GM12878 (cell line): ENCODE results near the gene TRIM3. TPM values are rescaled to one million over a fixed set of nuclear protein-coding genes. Genes with fewer than 3 reads are reported as not detected.

Experiments used
- ATAC-seq: fragments of 200-7000 bp; cut with Tn5 transposase; 3 replicates; pipeline ENCODE4 v1.9.1; 2020; ENCODE audit warnings: mild to moderate bottlenecking, moderate library complexity
- BruUV-seq: library from RNA; stranded (reverse); fragments of 400-500 nt; replicated peaks from 2 replicates; lab custom pipeline; 2021; lab: Mats Ljungman, UMichigan
- CTCF ChIA-PET: fragments of 300-600 bp; sonication (Branson Sonifier 250); formaldehyde crosslinking; extraction: SDS; loops from one replicate; lab custom pipeline; 2021; ENCODE audit warnings: inconsistent platforms; lab: Yijun Ruan, JAX
- POLR2A ChIA-PET: fragments of 350-600 bp; formaldehyde crosslinking; extraction: SDS; loops from one replicate; lab custom pipeline; 2021; ENCODE audit warnings: inconsistent platforms; lab: Charles Lee
- RAD21 ChIA-PET: fragments of 300-600 bp; sonication (Branson Sonifier 250); formaldehyde crosslinking; loops from one replicate; lab custom pipeline; 2023; ENCODE audit warnings: antibody characterized with exemption; ENCODE audit not compliant: unreplicated experiment; lab: Charles Lee
- SMC1A ChIA-PET: fragments of 300-600 bp; sonication (Branson Sonifier 250); formaldehyde crosslinking; loops from one replicate; lab custom pipeline; 2023; ENCODE audit not compliant: unreplicated experiment, uncharacterized antibody; lab: Charles Lee
- DNase-seq: peaks from one replicate; pipeline ENCODE4 v3.0.0-alpha.2; 2011; ENCODE audit warnings: low read depth, low spot score
- FAIRE-seq: peaks from 3 replicates; lab custom pipeline; 2011; peaks lifted over from hg19 to GRCh38; lab: Jason Lieb, UNC
- H2AFZ ChIP-seq: 2 replicates; pipeline ENCODE4 v1.6.0; 2011; ENCODE audit warnings: low read depth, low read length, control low read depth; ENCODE audit not compliant: control insufficient read depth
- H3K27ac ChIP-seq: 2 replicates; pipeline ENCODE4 v1.5.1; 2011; ENCODE audit warnings: control low read depth; ENCODE audit not compliant: control insufficient read depth, insufficient read depth
- H3K27me3 ChIP-seq, 2 experiments: replicated peaks in 1 of 2; 2 replicates each; pipeline versions ENCODE4 v1.6.0 to v1.6.1; 2011; ENCODE audit warnings: low read length in 1 of 2; ENCODE audit not compliant: control insufficient read depth in 2 of 2, insufficient read depth in 2 of 2
- H3K36me3 ChIP-seq, 2 experiments: 2 replicates each; pipeline ENCODE4 v1.5.1; 2011; ENCODE audit warnings: low read length in 1 of 2; ENCODE audit not compliant: control insufficient read depth in 2 of 2, insufficient read depth in 2 of 2
- H3K4me1 ChIP-seq: 2 replicates; pipeline ENCODE4 v1.6.1; 2011; ENCODE audit warnings: mild to moderate bottlenecking, low read length, moderate library complexity, mixed read lengths; ENCODE audit not compliant: control insufficient read depth, insufficient read depth
- H3K4me2 ChIP-seq: 2 replicates; pipeline ENCODE4 v1.6.0; 2011; ENCODE audit warnings: control low read depth; ENCODE audit not compliant: control insufficient read depth, insufficient read depth
- H3K4me3 ChIP-seq: fragments of 200-600 bp; sonication (generic); 2 replicates; pipeline ENCODE4 v1.5.1; 2016
- H3K79me2 ChIP-seq: 2 replicates; pipeline ENCODE4 v1.6.0; 2011; ENCODE audit warnings: low read length; ENCODE audit not compliant: control insufficient read depth, insufficient read depth
- H3K9ac ChIP-seq: 2 replicates; pipeline ENCODE4 v1.8.0; 2011; ENCODE audit warnings: low read length, control low read depth, mixed read lengths; ENCODE audit not compliant: control insufficient read depth, insufficient read depth
- H3K9me3 ChIP-seq: replicated peaks from 3 replicates; pipeline ENCODE4 v1.5.1; 2011; ENCODE audit warnings: mild to moderate bottlenecking, low read length; ENCODE audit not compliant: control insufficient read depth, insufficient read depth
- H4K20me1 ChIP-seq: 2 replicates; pipeline ENCODE4 v1.6.0; 2011; ENCODE audit not compliant: control insufficient read depth, insufficient read depth
- CHD2 ChIP-seq: IDR thresholded peaks from 2 replicates; pipeline ENCODE4 v1.6.1; 2011; ENCODE audit warnings: low read depth, low read length, improper control_type of control experiment, borderline replicate concordance
- CHD4 ChIP-seq: fragments of 200-600 bp; sonication (generic); IDR thresholded peaks from 2 replicates; pipeline ENCODE4 v1.6.1; 2016; ENCODE audit warnings: mild to moderate bottlenecking
- IKZF1 ChIP-seq: fragments of 450-650 bp; conservative IDR thresholded peaks from 2 replicates; pipeline ENCODE4 v1.6.1; 2017; ENCODE audit warnings: antibody characterized with exemption, mild to moderate bottlenecking
- JUNB ChIP-seq: IDR thresholded peaks from 2 replicates; pipeline ENCODE4 v1.6.1; 2016; ENCODE audit warnings: antibody characterized with exemption, mild to moderate bottlenecking
- TARDBP ChIP-seq: IDR thresholded peaks from 2 replicates; pipeline ENCODE4 v1.6.1; 2016; ENCODE audit warnings: borderline replicate concordance
- TCF12 ChIP-seq: IDR thresholded peaks from 2 replicates; pipeline ENCODE4 v1.6.1; 2011; ENCODE audit warnings: low read depth, mild to moderate bottlenecking, low read length
- ZBED1 ChIP-seq: IDR thresholded peaks from 2 replicates; pipeline ENCODE4 v1.6.1; 2016; ENCODE audit warnings: borderline replicate concordance
- in situ Hi-C: fragments of 300-500 bp; cut with MboI; formaldehyde crosslinking; loops from 9 replicates; pipeline ENCODE4 v1.14.3; 2018; ENCODE audit warnings: mixed read lengths
- intact Hi-C: fragments of 100-400 bp; cut with micrococcal nuclease; formaldehyde crosslinking; loops from one replicate; pipeline ENCODE4 v1.14.2; 2022; ENCODE audit not compliant: unreplicated experiment
- polyA plus RNA-seq, 11 experiments: library from polyadenylated mRNA; depleted of rRNA in 4 of 11; unstranded in 6 of 11; stranded (reverse) in 5 of 11; fragments of >200 nt; fragmentation: Nextera tagmentation in 4 of 11; fragmentation: Illumina TruSeq in 1 of 11; extraction: Ambion mirVana in 4 of 11; extraction: Trizol in 1 of 11; gene quantifications; 1 replicate in 1 of 11; 2 replicates in 10 of 11; pipeline versions ENCODE4 v1.2.1 to v1.2.3, GENCODE V29; 2011 to 2016; ENCODE audit warnings: inconsistent platforms in 2 of 11, missing spikeins in 2 of 11, low read depth in 1 of 11
- total RNA-seq, 4 experiments: library from RNA; depleted of rRNA in 3 of 4; stranded (reverse); fragments of >200 nt in 3 of 4; fragmentation: Illumina TruSeq in 1 of 4; extraction: Trizol in 1 of 4; gene quantifications; 2 replicates each; pipeline versions ENCODE4 v1.2.1 to v1.2.3, GENCODE V29; 2013 to 2021
- TF ChIP-seq, protein P1 (sequence below): IDR thresholded peaks from 2 replicates; pipeline ENCODE4 v1.6.1; 2012; ENCODE audit warnings: low read depth, low read length, improper control_type of control experiment
- TF ChIP-seq, protein P2 (sequence below): IDR thresholded peaks from 2 replicates; pipeline ENCODE4 v1.6.1; 2012; ENCODE audit warnings: low read depth, low read length, improper control_type of control experiment
- TF ChIP-seq, protein P3 (sequence below): IDR thresholded peaks from 2 replicates; pipeline ENCODE4 v1.6.1; 2011; ENCODE audit warnings: low read depth, mild to moderate bottlenecking, low read length, moderate library complexity, borderline replicate concordance; ENCODE audit errors: extremely low read depth

The TRIM3 gene
- total and polyA plus RNA-seq, 10 of the 15 experiments (the other 5 are each of a cell fraction or from before 2014, with no cell fraction given) = 0.34 to 11.8 (median 4.8) TPM

DNA sequence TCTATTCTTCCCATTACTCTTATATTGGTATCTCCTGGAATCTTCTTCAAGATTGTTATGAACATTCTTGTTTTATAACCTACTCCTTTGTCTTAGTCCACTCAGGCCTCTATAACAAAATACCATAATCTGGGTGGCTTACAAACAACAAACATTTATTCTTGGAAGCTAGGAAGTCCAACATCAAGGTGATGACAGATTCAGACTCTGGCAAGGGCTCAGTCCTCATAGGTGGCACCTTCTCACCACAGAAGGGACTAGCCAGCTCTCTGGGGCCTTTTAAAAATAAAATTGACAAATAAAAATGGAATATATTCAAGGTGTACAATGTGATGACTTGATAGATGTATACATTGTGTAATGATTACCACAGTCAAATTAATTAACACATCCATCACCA is 43.1 kb upstream of the TRIM3 start:
- no peak overlapping the region for H3K4me2 ChIP-seq
- ChIA-PET SMC1A (no interaction called here), CTCF (no interaction called here), POLR2A (no interaction called here), RAD21 (no interaction called here)
- BruUV-seq = no TSS peak
- intact Hi-C loops (no loop called here), in situ Hi-C loops (no loop called here)
- H2AFZ ChIP-seq = no peak overlapping the region
- H3K36me3 ChIP-seq = peaks cover 0 to 6% of the 10 kb centered on the region in 2 experiments; a peak in 1 of 4 replicates
- H3K27me3 ChIP-seq = no peaks in the 10 kb centered on the region
- DNase-seq (no peak), FAIRE-seq (no peak), ATAC-seq (no peak)
- H3K4me1 ChIP-seq = no peaks in the 10 kb centered on the region
- no peaks in the 10 kb centered on the region for H4K20me1 ChIP-seq
- no peak overlapping the region for H3K27ac ChIP-seq
- TF ChIP-seq, protein P1, sequence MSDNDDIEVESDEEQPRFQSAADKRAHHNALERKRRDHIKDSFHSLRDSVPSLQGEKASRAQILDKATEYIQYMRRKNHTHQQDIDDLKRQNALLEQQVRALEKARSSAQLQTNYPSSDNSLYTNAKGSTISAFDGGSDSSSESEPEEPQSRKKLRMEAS = no peak
- TF ChIP-seq, protein P2, sequence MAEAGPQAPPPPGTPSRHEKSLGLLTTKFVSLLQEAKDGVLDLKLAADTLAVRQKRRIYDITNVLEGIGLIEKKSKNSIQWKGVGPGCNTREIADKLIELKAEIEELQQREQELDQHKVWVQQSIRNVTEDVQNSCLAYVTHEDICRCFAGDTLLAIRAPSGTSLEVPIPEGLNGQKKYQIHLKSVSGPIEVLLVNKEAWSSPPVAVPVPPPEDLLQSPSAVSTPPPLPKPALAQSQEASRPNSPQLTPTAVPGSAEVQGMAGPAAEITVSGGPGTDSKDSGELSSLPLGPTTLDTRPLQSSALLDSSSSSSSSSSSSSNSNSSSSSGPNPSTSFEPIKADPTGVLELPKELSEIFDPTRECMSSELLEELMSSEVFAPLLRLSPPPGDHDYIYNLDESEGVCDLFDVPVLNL = no peak
- TF ChIP-seq TARDBP (no peak), CHD2 (no peak), JUNB (no peak), ZBED1 (no peak), TCF12 (no peak), IKZF1 (no peak), CHD4 (no peak)
- TF ChIP-seq, protein P3, sequence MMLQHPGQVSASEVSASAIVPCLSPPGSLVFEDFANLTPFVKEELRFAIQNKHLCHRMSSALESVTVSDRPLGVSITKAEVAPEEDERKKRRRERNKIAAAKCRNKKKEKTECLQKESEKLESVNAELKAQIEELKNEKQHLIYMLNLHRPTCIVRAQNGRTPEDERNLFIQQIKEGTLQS = no peak
- no peaks in the 10 kb centered on the region for H3K9me3 ChIP-seq
- no peaks in the 10 kb centered on the region for H3K79me2 ChIP-seq
- no peak overlapping the region for H3K9ac ChIP-seq
- no peak overlapping the region for H3K4me3 ChIP-seq
